H7 (cell line): Measurements from ENCODE around the gene PPAN. TPM values are rescaled to one million over a fixed set of nuclear protein-coding genes. Genes with fewer than 3 reads are reported as not detected.
A peak's percentile ranks its signal among the peaks of the same experiment; 100 is the strongest.

Experiments used
- DNase-seq: peaks from one replicate; pipeline ENCODE4 v3.0.0; 2012
- H3K27me3 ChIP-seq: 2 replicates; pipeline ENCODE4 v1.6.0; 2011; ENCODE audit warnings: mild to moderate bottlenecking, low read length; ENCODE audit not compliant: control insufficient read depth, insufficient read depth
- H3K36me3 ChIP-seq: replicated peaks from 2 replicates; pipeline ENCODE4 v1.5.1; 2011; ENCODE audit warnings: low read length; ENCODE audit not compliant: control insufficient read depth, insufficient read depth
- H3K4me3 ChIP-seq: 2 replicates; pipeline ENCODE4 v1.5.1; 2011; ENCODE audit warnings: low read depth, mild to moderate bottlenecking, control low read depth, low read length, moderate library complexity; ENCODE audit not compliant: insufficient read depth
- total RNA-seq: library from RNA; depleted of rRNA; stranded (reverse); fragments of >200 nt; shearing (Covaris generic); gene quantifications from 2 replicates; pipeline ENCODE4 v1.2.3, GENCODE V29; 2014

Gene PPAN
- total RNA-seq, 1 experiment from 2014 or later: 54.4 TPM

- DNase-seq: peak; percentile 51
- H3K27me3 ChIP-seq: no peaks in the 10 kb centered on the region
- H3K36me3 ChIP-seq: peaks cover 55% of the 10 kb centered on the region
- H3K4me3 ChIP-seq: no peak overlapping the region
These were observed 29.6 kb downstream of the PPAN start for GRCh38 chr19:10135551-10136334.

- H3K36me3 ChIP-seq: peaks cover 59% of the 10 kb centered on the region
- DNase-seq: no peak
- H3K27me3 ChIP-seq: no peaks in the 10 kb centered on the region
- no peak overlapping the region for H3K4me3 ChIP-seq
These were observed 30.8 kb downstream of the PPAN start for GRCh38 chr19:10136936-10137335.

GRCh38 chr19:10137751-10138682, 31.9 kb downstream of the PPAN start:
- Histone ChIP-seq H3K4me3 (no peak overlapping the region), H3K36me3 (peaks cover 68% of the 10 kb centered on the region), H3K27me3 (no peaks in the 10 kb centered on the region)
- DNase-seq: peak; percentile 36

- Histone ChIP-seq H3K4me3 (no peak overlapping the region), H3K27me3 (no peaks in the 10 kb centered on the region), H3K36me3 (peaks cover 65% of the 10 kb centered on the region)
- DNase-seq: peak; percentile 28
These were observed 33.0 kb downstream of the PPAN start for GRCh38 chr19:10138879-10139795.

GRCh38 chr19:10139952-10140351, 33.8 kb downstream of the PPAN start:
- Histone ChIP-seq H3K27me3 (no peaks in the 10 kb centered on the region), H3K4me3 (no peak overlapping the region), H3K36me3 (peaks cover 73% of the 10 kb centered on the region)
- peak; percentile 30 for DNase-seq

- Histone ChIP-seq H3K27me3 (no peaks in the 10 kb centered on the region), H3K4me3 (no peak overlapping the region), H3K36me3 (peaks cover 74% of the 10 kb centered on the region)
- DNase-seq: peak; percentile 34
These were observed 35.3 kb downstream of the PPAN start for GRCh38 chr19:10141479-10141878.

GRCh38 chr19:10141973-10142372, 35.8 kb downstream of the PPAN start:
- DNase-seq: no peak
- H3K27me3 ChIP-seq: no peaks in the 10 kb centered on the region
- peaks cover 74% of the 10 kb centered on the region for H3K36me3 ChIP-seq
- H3K4me3 ChIP-seq: no peak overlapping the region

- Histone ChIP-seq H3K36me3 (peaks cover 67% of the 10 kb centered on the region), H3K4me3 (no peak overlapping the region), H3K27me3 (no peaks in the 10 kb centered on the region)
- no peak for DNase-seq
These were observed 36.7 kb downstream of the PPAN start for GRCh38 chr19:10142701-10143375.

GRCh38 chr19:10143681-10144080, 37.5 kb downstream of the PPAN start:
- Histone ChIP-seq H3K36me3 (peaks cover 64% of the 10 kb centered on the region), H3K27me3 (no peaks in the 10 kb centered on the region), H3K4me3 (no peak overlapping the region)
- DNase-seq: no peak

- Histone ChIP-seq H3K4me3 (no peak overlapping the region), H3K36me3 (peaks cover 60% of the 10 kb centered on the region), H3K27me3 (no peaks in the 10 kb centered on the region)
- peak; percentile 16 for DNase-seq
These were observed 38.2 kb downstream of the PPAN start for GRCh38 chr19:10144361-10144760.

- Histone ChIP-seq H3K36me3 (peaks cover 60% of the 10 kb centered on the region), H3K4me3 (no peak overlapping the region), H3K27me3 (no peaks in the 10 kb centered on the region)
- no peak for DNase-seq
These were observed 38.9 kb downstream of the PPAN start for GRCh38 chr19:10145031-10145430.

- Histone ChIP-seq H3K36me3 (peaks cover 66% of the 10 kb centered on the region), H3K4me3 (no peak overlapping the region)
These were observed 40.0 kb downstream of the PPAN start for GRCh38 chr19:10146142-10146541.

GRCh38 chr19:10149427-10149826, 43.3 kb downstream of the PPAN start:
- Histone ChIP-seq H3K27me3 (no peaks in the 10 kb centered on the region), H3K4me3 (no peak overlapping the region), H3K36me3 (peaks cover 68% of the 10 kb centered on the region)
- peak; percentile 18 for DNase-seq

More at GRCh38 chr19:10146142-10146541, 40.0 kb downstream of the PPAN start:
- peak; percentile 22 for DNase-seq
- H3K27me3 ChIP-seq: no peaks in the 10 kb centered on the region
